Mucosa of descending colon (tissue), 3 donors: Measurements from ENCODE around the gene RFXANK. TPM values are rescaled to one million over a fixed set of nuclear protein-coding genes. Genes with fewer than 3 reads are reported as not detected.
A peak's percentile ranks its signal among the peaks of the same experiment; 100 is the strongest.
"Not testable (repeated sequence)": the region's sequence is repeated elsewhere in the genome, so short reads cannot be mapped to it uniquely, and the experiment has no call there.

Experiments used
- ATAC-seq: fragments of 200-7000 bp; cut with Tn5 transposase; one replicate; pipeline ENCODE4 v1.9.1; 2020; ENCODE audit warnings: mild to moderate bottlenecking, moderate library complexity
- DNase-seq, 3 donors: peaks; one replicate each; pipeline ENCODE4 v3.0.0-alpha.2; 2020
- H3K36me3 ChIP-seq: fragments of 200-600 bp; one replicate; pipeline ENCODE4 v1.8.0; 2021; ENCODE audit warnings: low read depth, mild to moderate bottlenecking
- H3K4me1 ChIP-seq: fragments of 200-600 bp; one replicate; pipeline ENCODE4 v1.8.0; 2021; ENCODE audit warnings: low read depth, mild to moderate bottlenecking
- H3K4me3 ChIP-seq: fragments of 200-600 bp; one replicate; pipeline ENCODE4 v1.8.0; 2021; ENCODE audit warnings: mild to moderate bottlenecking
- H3K9me3 ChIP-seq: fragments of 200-600 bp; one replicate; pipeline ENCODE4 v1.8.0; 2021; ENCODE audit warnings: mild to moderate bottlenecking
- CTCF ChIP-seq: fragments of 200-600 bp; IDR thresholded peaks from one replicate; pipeline ENCODE4 v1.8.0; 2022; ENCODE audit warnings: antibody characterized with exemption, mild to moderate bottlenecking
- intact Hi-C, 2 donors: fragments of 100-400 bp; cut with DNase I in 1 of 2; cut with micrococcal nuclease in 1 of 2; formaldehyde crosslinking; loops; one replicate each; pipeline versions ENCODE4 v1.11.0 to v1.11.1; 2022; cut with DNase I, micrococcal nuclease
- total RNA-seq, 3 donors: library from RNA; stranded (reverse); fragmentation: NEBNext Ultra II Directional in 2 of 3; extraction: Animal tissue kit (Norgen Biotek cat#: 25700) in 2 of 3; gene quantifications; one replicate each; pipeline versions ENCODE4 v1.2.1 to v1.2.4, GENCODE V29; 2021 to 2023
- donor health status: DM: no; HTN: no; CAD: no; lungs with moderate emphysema.
- donor health status: DM: no; HTN: no; CAD: no.
- donor health status: DM: no; HTN: yes; CAD: no.

The RFXANK gene
- total RNA-seq, 3 donors from 2014 or later, result 62.3 to 71.4 (median 64.9) TPM

GRCh38 chr19:19213426-19214158, 21.5 kb downstream of the RFXANK start:
- intact Hi-C loops, result no loop called here
- TF ChIP-seq CTCF, result no peak
- no peaks in the 10 kb centered on the region for H3K4me1 ChIP-seq

GRCh38 chr19:19214159-19214490, 22.1 kb downstream of the RFXANK start:
- Histone ChIP-seq H3K4me3 (no peak overlapping the region), H3K4me1 (no peaks in the 10 kb centered on the region), H3K36me3 (no peaks in the 10 kb centered on the region), H3K9me3 (no peaks in the 10 kb centered on the region)
- no peak for ATAC-seq
- no peak for DNase-seq
- intact Hi-C loops, result no loop called here
- TF ChIP-seq CTCF, result no peak

More at GRCh38 chr19:19213426-19214158, 21.5 kb downstream of the RFXANK start:
- no peak for DNase-seq
- no peak overlapping the region for H3K4me3 ChIP-seq
- no peak for ATAC-seq
- no peaks in the 10 kb centered on the region for H3K36me3 ChIP-seq
- H3K9me3 ChIP-seq, result no peaks in the 10 kb centered on the region

GRCh38 chr19:19214892-19215291, 22.8 kb downstream of the RFXANK start:
- peak in 2 of 3 donors; percentile 29 to 55 for DNase-seq
- no peaks in the 10 kb centered on the region for H3K9me3 ChIP-seq
- intact Hi-C loops, result no loop called here
- H3K4me3 ChIP-seq, result no peak overlapping the region
- ATAC-seq, result peak; percentile 48
- no peaks in the 10 kb centered on the region for H3K4me1 ChIP-seq
- no peak for TF ChIP-seq CTCF
- no peaks in the 10 kb centered on the region for H3K36me3 ChIP-seq

- Histone ChIP-seq H3K9me3 (no peaks in the 10 kb centered on the region), H3K4me1 (no peaks in the 10 kb centered on the region), H3K36me3 (no peaks in the 10 kb centered on the region), H3K4me3 (no peak overlapping the region)
- DNase-seq (no peak), ATAC-seq (no peak)
- intact Hi-C loops, result no loop called here
- TF ChIP-seq CTCF, result no peak
Observed at GRCh38 chr19:19215792-19216191, 23.7 kb downstream of the RFXANK start.

- DNase-seq, result no peak
- H3K9me3 ChIP-seq, result no peaks in the 10 kb centered on the region
- no peaks in the 10 kb centered on the region for H3K4me1 ChIP-seq
- H3K4me3 ChIP-seq, result no peak overlapping the region
- no peaks in the 10 kb centered on the region for H3K36me3 ChIP-seq
- no peak for TF ChIP-seq CTCF
- no peak for ATAC-seq
- intact Hi-C loops, result no loop called here
Observed at GRCh38 chr19:19217099-19217498, 25.0 kb downstream of the RFXANK start.

GRCh38 chr19:19218911-19219310, 26.9 kb downstream of the RFXANK start:
- intact Hi-C loops, result no loop called here
- ATAC-seq (no peak), DNase-seq (no peak)
- no peaks in the 10 kb centered on the region for H3K9me3 ChIP-seq
- TF ChIP-seq CTCF, result no peak
- H3K36me3 ChIP-seq, result no peaks in the 10 kb centered on the region
- H3K4me1 ChIP-seq, result no peaks in the 10 kb centered on the region
- H3K4me3 ChIP-seq, result no peak overlapping the region

GRCh38 chr19:19221000-19221399, 28.9 kb downstream of the RFXANK start:
- H3K4me3 ChIP-seq, intact Hi-C loops, H3K4me1 ChIP-seq, H3K36me3 ChIP-seq, H3K9me3 ChIP-seq, ATAC-seq, DNase-seq: not testable (repeated sequence)
